Smooth muscle cell (in vitro differentiated cells): Measurements from ENCODE around the gene BICC1. TPM values are rescaled to one million over a fixed set of nuclear protein-coding genes. Genes with fewer than 3 reads are reported as not detected.

Experiments
- DNase-seq: peaks from one replicate; lab custom pipeline; 2025; ENCODE audit not compliant: unreplicated experiment; lab: John Stamatoyannopoulos, UW
- H2AFZ ChIP-seq: fragments of 200-600 bp; sonication (generic); 2 replicates; pipeline ENCODE4 v1.6.0; 2016; ENCODE audit warnings: antibody characterized with exemption, low read depth, mild to moderate bottlenecking
- H3F3A ChIP-seq: fragments of 200-600 bp; sonication (generic); 2 replicates; pipeline ENCODE4 v1.6.0; 2017; ENCODE audit warnings: antibody characterized with exemption, low read depth
- H3K27ac ChIP-seq: fragments of 200-600 bp; sonication (generic); 2 replicates; pipeline ENCODE4 v1.5.1; 2016; ENCODE audit warnings: low read depth, mild to moderate bottlenecking
- H3K27me3 ChIP-seq: fragments of 200-600 bp; sonication (generic); 2 replicates; pipeline ENCODE4 v1.6.1; 2016; ENCODE audit warnings: low read depth, mild to moderate bottlenecking
- H3K36me3 ChIP-seq: fragments of 200-600 bp; sonication (generic); 2 replicates; pipeline ENCODE4 v1.5.1; 2016; ENCODE audit warnings: low read depth
- H3K4me1 ChIP-seq: fragments of 200-600 bp; sonication (generic); 2 replicates; pipeline ENCODE4 v1.5.1; 2016; ENCODE audit warnings: low read depth
- H3K4me2 ChIP-seq: fragments of 200-600 bp; sonication (generic); 2 replicates; pipeline ENCODE4 v1.6.0; 2016; ENCODE audit warnings: mild to moderate bottlenecking
- H3K4me3 ChIP-seq: fragments of 200-600 bp; sonication (generic); 2 replicates; pipeline ENCODE4 v1.5.1; 2016; ENCODE audit warnings: mild to moderate bottlenecking
- H3K79me2 ChIP-seq: fragments of 200-600 bp; sonication (generic); 2 replicates; pipeline ENCODE4 v1.6.0; 2016; ENCODE audit warnings: low read depth, mild to moderate bottlenecking
- H3K9ac ChIP-seq: fragments of 200-600 bp; sonication (generic); 2 replicates; pipeline ENCODE4 v1.6.0; 2016; ENCODE audit warnings: low read depth
- H3K9me3 ChIP-seq: fragments of 200-600 bp; sonication (generic); replicated peaks from 2 replicates; pipeline ENCODE4 v1.5.1; 2016; ENCODE audit warnings: low read depth
- H4K20me1 ChIP-seq: fragments of 200-600 bp; sonication (generic); 2 replicates; pipeline ENCODE4 v1.6.0; 2016; ENCODE audit warnings: low read depth
- CTCF ChIP-seq: fragments of 200-600 bp; sonication (generic); IDR thresholded peaks from 2 replicates; pipeline ENCODE4 v1.5.1; 2017; ENCODE audit warnings: borderline replicate concordance, mild to moderate bottlenecking, antibody characterized with exemption; ENCODE audit not compliant: insufficient read depth, poor library complexity, severe bottlenecking
- WGBS: methylation state at CpG from one replicate; pipeline ENCODE4 v1.1.7; 2016; ENCODE audit warnings: low lambda C conversion rate; 5-methylcytosine and 5-hydroxymethylcytosine counted together
- polyA plus RNA-seq: library from polyadenylated mRNA; unstranded; fragments of >200 nt; fragmentation: Nextera tagmentation; extraction: Ambion mirVana; gene quantifications from 2 replicates; pipeline ENCODE4 v1.2.1, GENCODE V29; 2016
- total RNA-seq: library from RNA; depleted of rRNA; stranded (reverse); fragments of >200 nt; gene quantifications from 2 replicates; pipeline ENCODE4 v1.2.3, GENCODE V29; 2014

BICC1 gene
- total and polyA plus RNA-seq, 2 experiments from 2014 or later: 7.9 to 23.0 TPM

- DNase-seq: no peak
- 70% methylated on average over 1 of the region's 1 CpG for WGBS
- no peaks in the 10 kb centered on the region for H3F3A ChIP-seq
- no peaks in the 10 kb centered on the region for H3K9me3 ChIP-seq
- no peak overlapping the region for H3K27ac ChIP-seq
- no peak overlapping the region for H3K4me3 ChIP-seq
- H3K9ac ChIP-seq: no peak overlapping the region
- H3K4me1 ChIP-seq: no peaks in the 10 kb centered on the region
- H3K27me3 ChIP-seq: no peaks in the 10 kb centered on the region
- no peak for TF ChIP-seq CTCF
- no peak overlapping the region for H3K4me2 ChIP-seq
- no peaks in the 10 kb centered on the region for H4K20me1 ChIP-seq
- H3K79me2 ChIP-seq: no peaks in the 10 kb centered on the region
- H3K36me3 ChIP-seq: no peaks in the 10 kb centered on the region
- no peak overlapping the region for H2AFZ ChIP-seq
These were observed 259.2 kb downstream of the BICC1 start for GRCh38 chr10:58771863-58772262.

GRCh38 chr10:58772758-58773157 lies 260.1 kb downstream of the BICC1 start:
- H3K36me3 ChIP-seq: no peaks in the 10 kb centered on the region
- no peak overlapping the region for H2AFZ ChIP-seq
- H3K79me2 ChIP-seq: peaks cover 2% of the 10 kb centered on the region
- no peaks in the 10 kb centered on the region for H4K20me1 ChIP-seq
- no peak for DNase-seq
- no peak overlapping the region for H3K4me2 ChIP-seq
- no peak overlapping the region for H3K4me3 ChIP-seq
- no peaks in the 10 kb centered on the region for H3K4me1 ChIP-seq
- H3F3A ChIP-seq: no peaks in the 10 kb centered on the region
- no peak overlapping the region for H3K27ac ChIP-seq
- no peak overlapping the region for H3K9ac ChIP-seq
- H3K9me3 ChIP-seq: no peaks in the 10 kb centered on the region
- WGBS: 97% methylated on average over 3 of the region's 3 CpGs
- no peak for TF ChIP-seq CTCF
- no peaks in the 10 kb centered on the region for H3K27me3 ChIP-seq

- Histone ChIP-seq H3K79me2 (peaks cover 3% of the 10 kb centered on the region), H4K20me1 (no peaks in the 10 kb centered on the region), H3K36me3 (no peaks in the 10 kb centered on the region), H2AFZ (no peak overlapping the region), H3K4me2 (no peak overlapping the region), H3K9me3 (no peaks in the 10 kb centered on the region), H3K27ac (no peak overlapping the region), H3K9ac (no peak overlapping the region), H3K27me3 (no peaks in the 10 kb centered on the region), H3K4me1 (no peaks in the 10 kb centered on the region), H3K4me3 (no peak overlapping the region), H3F3A (no peaks in the 10 kb centered on the region)
- DNase-seq: no peak
- 79% methylated on average over 4 of the region's 4 CpGs for WGBS
- no peak for TF ChIP-seq CTCF
These were observed 260.7 kb downstream of the BICC1 start for GRCh38 chr10:58773341-58773740.

GRCh38 chr10:58773944-58774343 lies 261.3 kb downstream of the BICC1 start:
- no peak for TF ChIP-seq CTCF
- H3K4me3 ChIP-seq: no peak overlapping the region

More at GRCh38 chr10:58773944-58774343, 261.3 kb downstream of the BICC1 start:
- H3K79me2 ChIP-seq: peaks cover 3% of the 10 kb centered on the region
- H3K9me3 ChIP-seq: no peaks in the 10 kb centered on the region
- H4K20me1 ChIP-seq: no peaks in the 10 kb centered on the region
- no peak for DNase-seq
- H3K36me3 ChIP-seq: no peaks in the 10 kb centered on the region
- H3K27ac ChIP-seq: no peak overlapping the region
- H3K4me1 ChIP-seq: no peaks in the 10 kb centered on the region
- H2AFZ ChIP-seq: no peak overlapping the region
- no peak overlapping the region for H3K4me2 ChIP-seq
- no peak overlapping the region for H3K9ac ChIP-seq
- H3F3A ChIP-seq: no peaks in the 10 kb centered on the region
- H3K27me3 ChIP-seq: no peaks in the 10 kb centered on the region
- WGBS: 89% methylated on average over 1 of the region's 1 CpG
